HUES64 (cell line): ENCODE measurements around the gene DYNLL1.

Experiments used
- H3K27ac ChIP-seq: 2 replicates; pipeline ENCODE4 v1.7.0; 2013; ENCODE audit warnings: low read depth, low read length, inconsistent platforms
- H3K27me3 ChIP-seq: 2 replicates; pipeline ENCODE4 v1.6.1; 2013; ENCODE audit warnings: mild to moderate bottlenecking, low read length; ENCODE audit not compliant: insufficient read depth
- H3K36me3 ChIP-seq: 2 replicates; pipeline ENCODE4 v1.6.1; 2013; ENCODE audit warnings: mild to moderate bottlenecking, low read length; ENCODE audit not compliant: insufficient read depth
- H3K4me1 ChIP-seq: 2 replicates; pipeline ENCODE4 v1.6.1; 2013; ENCODE audit warnings: mild to moderate bottlenecking, low read length, moderate library complexity; ENCODE audit not compliant: insufficient read depth
- H3K4me3 ChIP-seq: 2 replicates; pipeline ENCODE4 v1.5.1; 2013; ENCODE audit warnings: mild to moderate bottlenecking, low read length, moderate library complexity
- H3K9ac ChIP-seq: 2 replicates; pipeline ENCODE4 v1.6.1; 2013; ENCODE audit warnings: mild to moderate bottlenecking, low read depth, low read length
- H3K9me3 ChIP-seq: 2 replicates; pipeline ENCODE4 v1.6.1; 2013; ENCODE audit warnings: low read depth, low read length; ENCODE audit not compliant: insufficient read depth
- WGBS: fragments of 150-250, 120-280 bp; methylation state at CpG from one replicate; pipeline ENCODE4 v1.1.7; 2013; ENCODE audit warnings: missing lambda C conversion rate; 5-methylcytosine and 5-hydroxymethylcytosine counted together

Gene DYNLL1

GRCh38 chr12:120490833-120491512 lies 4.9 kb upstream of the DYNLL1 start:
- Histone ChIP-seq H3K27me3 (no peaks in the 10 kb centered on the region), H3K4me1 (peaks cover 6% of the 10 kb centered on the region), H3K9me3 (no peaks in the 10 kb centered on the region), H3K27ac (no peak overlapping the region), H3K4me3 (no peak overlapping the region), H3K9ac (no peak overlapping the region), H3K36me3 (peaks cover 9% of the 10 kb centered on the region; the same call in 1 of the 2 replicates)
- 98% methylated on average over 2 of the region's 2 CpGs for WGBS

- 5% methylated on average over 17 of the region's 17 CpGs for WGBS
Observed at GRCh38 chr12:120495186-120495730, 655 bp upstream of the DYNLL1 start.

GRCh38 chr12:120496413-120497340 lies 764 bp downstream of the DYNLL1 start:
- under 1% methylated on average over 47 of the region's 47 CpGs for WGBS
- Histone ChIP-seq H3K27me3 (no peaks in the 10 kb centered on the region), H3K9me3 (no peaks in the 10 kb centered on the region), H3K36me3 (peaks cover 23% of the 10 kb centered on the region), H3K4me3 (peak overlapping the region; percentile 99), H3K27ac (peak overlapping the region; percentile 77; the same call in 1 of the 2 replicates), H3K4me1 (peaks cover 15% of the 10 kb centered on the region), H3K9ac (peak overlapping the region; percentile 85)

More at GRCh38 chr12:120495186-120495730, 655 bp upstream of the DYNLL1 start:
- no peaks in the 10 kb centered on the region for H3K9me3 ChIP-seq
- peak overlapping the region; percentile 99 for H3K4me3 ChIP-seq
- H3K27me3 ChIP-seq: no peaks in the 10 kb centered on the region
- H3K36me3 ChIP-seq: peaks cover 32% of the 10 kb centered on the region
- H3K4me1 ChIP-seq: peaks cover 15% of the 10 kb centered on the region
- H3K9ac ChIP-seq: peak overlapping the region; percentile 43
- peak overlapping the region; percentile 24; the same call in 1 of the 2 replicates for H3K27ac ChIP-seq

- no peaks in the 10 kb centered on the region for H3K9me3 ChIP-seq
- no peaks in the 10 kb centered on the region for H3K27me3 ChIP-seq
- peaks cover 25% of the 10 kb centered on the region for H3K36me3 ChIP-seq
- peaks cover 15% of the 10 kb centered on the region for H3K4me1 ChIP-seq
- peak overlapping the region; percentile 85; the same call in 1 of the 2 replicates for H3K9ac ChIP-seq
- H3K4me3 ChIP-seq: peak overlapping the region; percentile 99
- no peak overlapping the region for H3K27ac ChIP-seq
- 76% methylated on average over 7 of the region's 9 CpGs for WGBS
Observed at GRCh38 chr12:120497524-120498150, 1.7 kb downstream of the DYNLL1 start.

GRCh38 chr12:120498870-120499515 lies 3.1 kb downstream of the DYNLL1 start:
- Histone ChIP-seq H3K9me3 (no peaks in the 10 kb centered on the region), H3K4me1 (peaks cover 15% of the 10 kb centered on the region), H3K4me3 (peak overlapping the region; percentile 99; the same call in 1 of the 2 replicates), H3K9ac (no peak overlapping the region), H3K36me3 (peaks cover 39% of the 10 kb centered on the region), H3K27me3 (no peaks in the 10 kb centered on the region), H3K27ac (peak overlapping the region; percentile 43; the same call in 1 of the 2 replicates)
- 80% methylated on average over 3 of the region's 3 CpGs for WGBS

- Histone ChIP-seq H3K36me3 (peaks cover 41% of the 10 kb centered on the region), H3K27ac (no peak overlapping the region)
- 97% methylated on average over 1 of the region's 1 CpG for WGBS
Observed at GRCh38 chr12:120500581-120500980, 4.7 kb downstream of the DYNLL1 start.

GRCh38 chr12:120504587-120504986 lies 8.7 kb downstream of the DYNLL1 start:
- no peak overlapping the region for H3K9ac ChIP-seq
- H3K9me3 ChIP-seq: no peaks in the 10 kb centered on the region
- peak overlapping the region; percentile 62 for H3K27ac ChIP-seq
- peaks cover 42% of the 10 kb centered on the region for H3K36me3 ChIP-seq
- peaks cover 8% of the 10 kb centered on the region; the same call in 1 of the 2 replicates for H3K4me1 ChIP-seq
- WGBS: 52% methylated on average over 3 of the region's 4 CpGs
- H3K4me3 ChIP-seq: no peak overlapping the region; the same call in 1 of the 2 replicates
- no peaks in the 10 kb centered on the region for H3K27me3 ChIP-seq

More at GRCh38 chr12:120500581-120500980, 4.7 kb downstream of the DYNLL1 start:
- H3K27me3 ChIP-seq: no peaks in the 10 kb centered on the region
- no peak overlapping the region for H3K4me3 ChIP-seq
- peaks cover 17% of the 10 kb centered on the region for H3K4me1 ChIP-seq
- H3K9ac ChIP-seq: no peak overlapping the region
- no peaks in the 10 kb centered on the region for H3K9me3 ChIP-seq

GRCh38 chr12:120508537-120508936 lies 12.6 kb downstream of the DYNLL1 start:
- no peaks in the 10 kb centered on the region for H3K9me3 ChIP-seq
- H3K9ac ChIP-seq: no peak overlapping the region
- peaks cover 8% of the 10 kb centered on the region; the same call in 1 of the 2 replicates for H3K4me1 ChIP-seq
- WGBS: 97% methylated on average over 8 of the region's 8 CpGs
- no peak overlapping the region for H3K4me3 ChIP-seq
- no peaks in the 10 kb centered on the region for H3K27me3 ChIP-seq
- H3K36me3 ChIP-seq: peaks cover 52% of the 10 kb centered on the region
- no peak overlapping the region for H3K27ac ChIP-seq

GRCh38 chr12:120514002-120514401 lies 18.1 kb downstream of the DYNLL1 start:
- Histone ChIP-seq H3K4me1 (no peaks in the 10 kb centered on the region), H3K36me3 (peaks cover 60% of the 10 kb centered on the region), H3K9me3 (no peaks in the 10 kb centered on the region), H3K4me3 (no peak overlapping the region), H3K27me3 (no peaks in the 10 kb centered on the region), H3K27ac (no peak overlapping the region), H3K9ac (no peak overlapping the region)
- whole genome bisulfite sequencing: 93% methylated on average over 7 of the region's 7 CpGs

- Histone ChIP-seq H3K27me3 (no peaks in the 10 kb centered on the region), H3K27ac (no peak overlapping the region), H3K4me1 (no peaks in the 10 kb centered on the region), H3K36me3 (peaks cover 52% of the 10 kb centered on the region), H3K9me3 (no peaks in the 10 kb centered on the region), H3K4me3 (no peak overlapping the region), H3K9ac (no peak overlapping the region)
- 93% methylated on average over 2 of the region's 2 CpGs for WGBS
Observed at GRCh38 chr12:120515496-120515895, 19.6 kb downstream of the DYNLL1 start.
